22Rv1 (cell line): Measurements from ENCODE around the gene MYO9B.

Experiments
- ZFX ChIP-seq: fragments of 450-650 bp; IDR thresholded peaks from 2 replicates; pipeline ENCODE4 v1.6.1; 2017; ENCODE audit warnings: antibody characterized with exemption, borderline replicate concordance
- TF ChIP-seq, protein P1 (sequence below): fragments of 450-650 bp; IDR thresholded peaks from 2 replicates; pipeline ENCODE4 v1.5.1; 2017; ENCODE audit warnings: mild to moderate bottlenecking

- TF ChIP-seq, protein P1, sequence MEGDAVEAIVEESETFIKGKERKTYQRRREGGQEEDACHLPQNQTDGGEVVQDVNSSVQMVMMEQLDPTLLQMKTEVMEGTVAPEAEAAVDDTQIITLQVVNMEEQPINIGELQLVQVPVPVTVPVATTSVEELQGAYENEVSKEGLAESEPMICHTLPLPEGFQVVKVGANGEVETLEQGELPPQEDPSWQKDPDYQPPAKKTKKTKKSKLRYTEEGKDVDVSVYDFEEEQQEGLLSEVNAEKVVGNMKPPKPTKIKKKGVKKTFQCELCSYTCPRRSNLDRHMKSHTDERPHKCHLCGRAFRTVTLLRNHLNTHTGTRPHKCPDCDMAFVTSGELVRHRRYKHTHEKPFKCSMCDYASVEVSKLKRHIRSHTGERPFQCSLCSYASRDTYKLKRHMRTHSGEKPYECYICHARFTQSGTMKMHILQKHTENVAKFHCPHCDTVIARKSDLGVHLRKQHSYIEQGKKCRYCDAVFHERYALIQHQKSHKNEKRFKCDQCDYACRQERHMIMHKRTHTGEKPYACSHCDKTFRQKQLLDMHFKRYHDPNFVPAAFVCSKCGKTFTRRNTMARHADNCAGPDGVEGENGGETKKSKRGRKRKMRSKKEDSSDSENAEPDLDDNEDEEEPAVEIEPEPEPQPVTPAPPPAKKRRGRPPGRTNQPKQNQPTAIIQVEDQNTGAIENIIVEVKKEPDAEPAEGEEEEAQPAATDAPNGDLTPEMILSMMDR: no peak
- no peak for TF ChIP-seq ZFX
Observed at GRCh38 chr19:17200408-17201079, 125.0 kb downstream of the MYO9B start.
